GM23338 (cell line): ENCODE data around the gene FLNB. TPM values are rescaled to one million over a fixed set of nuclear protein-coding genes. Genes with fewer than 3 reads are reported as not detected.

ENCODE experiments used
- ATAC-seq: fragments of 200-7000 bp; cut with Tn5 transposase; 3 replicates; pipeline ENCODE4 v1.9.1; 2020
- DNase-seq: peaks from one replicate; pipeline ENCODE4 v3.0.0-alpha.2; 2015; ENCODE audit warnings: low spot score
- H2AFZ ChIP-seq: fragments of 200-600 bp; sonication (generic); 2 replicates; pipeline ENCODE4 v1.8.0; 2016; ENCODE audit warnings: antibody characterized with exemption, mild to moderate bottlenecking, moderate library complexity
- H3F3A ChIP-seq: fragments of 200-600 bp; sonication (generic); replicated peaks from 2 replicates; pipeline ENCODE4 v1.8.0; 2017; ENCODE audit warnings: antibody characterized with exemption, mixed run types, low read depth
- H3K27ac ChIP-seq: fragments of 200-600 bp; sonication (generic); 2 replicates; pipeline ENCODE4 v1.6.1; 2016; ENCODE audit warnings: low read depth
- H3K27me3 ChIP-seq: fragments of 200-600 bp; sonication (generic); 2 replicates; pipeline ENCODE4 v1.8.0; 2016; ENCODE audit warnings: mild to moderate bottlenecking, mixed run types, moderate library complexity; ENCODE audit not compliant: insufficient read depth
- H3K36me3 ChIP-seq: fragments of 200-600 bp; sonication (generic); 2 replicates; pipeline ENCODE4 v1.8.0; 2016; ENCODE audit warnings: mild to moderate bottlenecking; ENCODE audit not compliant: insufficient read depth
- H3K4me1 ChIP-seq: fragments of 200-600 bp; sonication (generic); 2 replicates; pipeline ENCODE4 v1.8.0; 2016; ENCODE audit warnings: mild to moderate bottlenecking, moderate library complexity; ENCODE audit not compliant: insufficient read depth
- H3K4me2 ChIP-seq: fragments of 200-600 bp; sonication (generic); 2 replicates; pipeline ENCODE4 v1.7.1; 2017; ENCODE audit warnings: mixed run types
- H3K4me3 ChIP-seq: fragments of 200-600 bp; sonication (generic); 2 replicates; pipeline ENCODE4 v1.6.1; 2016; ENCODE audit warnings: mixed run types
- H3K79me2 ChIP-seq: fragments of 200-600 bp; sonication (generic); replicated peaks from 2 replicates; pipeline ENCODE4 v1.8.0; 2017; ENCODE audit warnings: mild to moderate bottlenecking; ENCODE audit not compliant: insufficient read depth
- H3K9me2 ChIP-seq: fragments of 200-600 bp; sonication (generic); 2 replicates; pipeline ENCODE4 v1.8.0; 2017; ENCODE audit not compliant: insufficient read depth
- H4K20me1 ChIP-seq: fragments of 200-600 bp; sonication (generic); replicated peaks from 2 replicates; pipeline ENCODE4 v1.8.0; 2017; ENCODE audit warnings: mild to moderate bottlenecking; ENCODE audit not compliant: insufficient read depth
- H3K27ac Mint-ChIP-seq: 2 replicates; pipeline ENCODE4 v1.8.0; 2020; ENCODE audit warnings: inconsistent platforms, mild to moderate bottlenecking, moderate library complexity, mixed read lengths
- H3K27me3 Mint-ChIP-seq: 3 replicates; pipeline ENCODE4 v1.8.0; 2022; ENCODE audit warnings: low read depth, mild to moderate bottlenecking, moderate library complexity, mixed read lengths, inconsistent platforms; ENCODE audit not compliant: insufficient read depth, poor library complexity
- H3K36me3 Mint-ChIP-seq: 3 replicates; pipeline ENCODE4 v1.8.0; 2021; ENCODE audit warnings: low read depth, mild to moderate bottlenecking, inconsistent platforms, moderate library complexity, mixed read lengths
- H3K4me1 Mint-ChIP-seq: 3 replicates; pipeline ENCODE4 v1.8.0; 2020; ENCODE audit warnings: mild to moderate bottlenecking, inconsistent platforms, mixed read lengths
- H3K4me3 Mint-ChIP-seq: 3 replicates; pipeline ENCODE4 v1.8.0; 2021; ENCODE audit warnings: moderate library complexity, mild to moderate bottlenecking, inconsistent platforms, mixed read lengths
- H3K9me3 Mint-ChIP-seq: 3 replicates; pipeline ENCODE4 v1.8.0; 2020; ENCODE audit warnings: moderate library complexity, mild to moderate bottlenecking, inconsistent platforms, mixed read lengths
- CREB1 ChIP-seq: fragments of 250-450 bp; sonication (Bioruptor Pico); IDR thresholded peaks from 2 replicates; pipeline ENCODE4 v1.5.0; 2020; ENCODE audit warnings: low read depth, mild to moderate bottlenecking, moderate library complexity
- EZH2phosphoT487 ChIP-seq: fragments of 200-600 bp; sonication (generic); IDR thresholded peaks from one replicate; pipeline ENCODE4 v1.8.1; 2018; ENCODE audit warnings: antibody characterized with exemption; ENCODE audit not compliant: unreplicated experiment
- REST ChIP-seq: IDR thresholded peaks from one replicate; pipeline ENCODE4 v1.6.1; 2018; ENCODE audit warnings: antibody characterized with exemption; ENCODE audit not compliant: unreplicated experiment
- ZNF114 ChIP-seq: fragments of 250-450 bp; sonication (Bioruptor Pico); IDR thresholded peaks from 2 replicates; pipeline ENCODE4 v1.5.0; 2020; ENCODE audit warnings: mild to moderate bottlenecking, moderate library complexity
- ZNF331 ChIP-seq: fragments of 250-450 bp; sonication (Bioruptor Pico); IDR thresholded peaks from 2 replicates; pipeline ENCODE4 v1.5.0; 2020; ENCODE audit warnings: low read depth, mild to moderate bottlenecking, moderate library complexity
- polyA plus RNA-seq: library from polyadenylated mRNA; unstranded; fragments of >200 nt; fragmentation: Nextera tagmentation; extraction: Ambion mirVana; gene quantifications from 2 replicates; pipeline ENCODE4 v1.2.1, GENCODE V29; 2016
- total RNA-seq: library from RNA; depleted of rRNA; stranded (reverse); fragments of >200 nt; shearing (Covaris generic); gene quantifications from 2 replicates; pipeline ENCODE4 v1.2.3, GENCODE V29; 2014
- TF ChIP-seq, protein P1 (sequence below), 2 experiments: fragments of 200-600 bp in 1 of 2; sonication (generic) in 1 of 2; conservative IDR thresholded peaks; 2 replicates each; pipeline versions ENCODE4 v1.5.1 to v1.6.1; 2016 to 2017; ENCODE audit warnings: antibody characterized with exemption in 2 of 2, low read depth in 2 of 2, mild to moderate bottlenecking in 2 of 2, moderate library complexity in 1 of 2

The FLNB gene
- total and polyA plus RNA-seq, 2 experiments from 2014 or later = 39.7 to 179 TPM

GRCh38 chr3:57961177-57961827 lies 46.9 kb upstream of the FLNB start:
- Histone ChIP-seq H3K9me2 (no peaks in the 10 kb centered on the region), H3K4me3 (no peak overlapping the region), H3K4me1 (peaks cover 9% of the 10 kb centered on the region; the same call in 1 of the 2 replicates), H3K36me3 (no peaks in the 10 kb centered on the region), H4K20me1 (no peaks in the 10 kb centered on the region), H3K27me3 (no peaks in the 10 kb centered on the region), H2AFZ (peak overlapping the region; percentile 59; the same call in 1 of the 2 replicates), H3K79me2 (no peaks in the 10 kb centered on the region), H3K27ac (no peak overlapping the region), H3F3A (0 out of 2 replicates have a peak, but pooled peaks cover 2% of the 10 kb centered on the region), H3K4me2 (no peak overlapping the region)
- Mint-ChIP-seq H3K27me3 (peaks cover 10% of the 10 kb centered on the region), H3K27ac (no peak overlapping the region), H3K4me1 (peaks cover 8% of the 10 kb centered on the region), H3K36me3 (no peaks in the 10 kb centered on the region), H3K9me3 (no peaks in the 10 kb centered on the region), H3K4me3 (no peak overlapping the region)
- ATAC-seq = no peak
- no peak for TF ChIP-seq EZH2phosphoT487
- TF ChIP-seq CREB1 (CRISPR knock-in tag) = no peak
- TF ChIP-seq ZNF331 (CRISPR knock-in tag) = no peak
- no peak for TF ChIP-seq ZNF114 (CRISPR knock-in tag)
- no peak for DNase-seq

DNA sequence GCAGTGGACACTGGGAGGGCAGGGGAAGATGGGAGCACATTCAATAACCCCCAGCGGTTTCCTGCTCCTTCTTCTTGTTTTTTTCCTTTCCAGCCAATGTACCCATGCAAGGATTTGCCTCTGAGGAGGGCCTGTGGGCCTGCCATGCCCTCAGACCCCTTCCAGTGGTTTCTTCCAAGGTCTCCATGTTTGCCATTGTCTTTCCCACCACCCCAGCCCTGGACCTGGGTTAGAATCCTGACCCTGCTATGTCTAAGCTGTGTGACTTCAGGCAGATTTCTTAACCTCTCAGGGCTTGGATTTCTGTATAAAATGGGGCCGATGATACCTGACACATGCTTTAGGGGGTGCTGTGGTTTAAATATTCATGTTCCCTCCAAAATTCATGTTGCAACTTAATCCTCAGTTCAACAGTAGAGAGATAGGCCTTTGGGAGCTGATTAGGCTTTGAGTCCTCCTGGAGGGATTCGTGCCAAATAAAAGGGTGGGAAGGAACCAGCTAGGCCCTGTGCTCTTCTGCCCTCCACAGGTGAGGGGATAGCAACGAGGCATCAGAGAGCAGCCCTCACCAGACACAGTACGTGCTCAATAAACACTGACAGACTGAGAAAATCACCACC lies 46.3 kb upstream of the FLNB start:
- 0 out of 2 replicates have a peak, but pooled peaks cover 2% of the 10 kb centered on the region for H3F3A ChIP-seq
- peak; percentile 74 for ATAC-seq
- no peaks in the 10 kb centered on the region for H3K27me3 ChIP-seq
- H3K4me1 ChIP-seq = peaks cover 9% of the 10 kb centered on the region; the same call in 1 of the 2 replicates
- no peak for TF ChIP-seq REST
- TF ChIP-seq, protein P1, sequence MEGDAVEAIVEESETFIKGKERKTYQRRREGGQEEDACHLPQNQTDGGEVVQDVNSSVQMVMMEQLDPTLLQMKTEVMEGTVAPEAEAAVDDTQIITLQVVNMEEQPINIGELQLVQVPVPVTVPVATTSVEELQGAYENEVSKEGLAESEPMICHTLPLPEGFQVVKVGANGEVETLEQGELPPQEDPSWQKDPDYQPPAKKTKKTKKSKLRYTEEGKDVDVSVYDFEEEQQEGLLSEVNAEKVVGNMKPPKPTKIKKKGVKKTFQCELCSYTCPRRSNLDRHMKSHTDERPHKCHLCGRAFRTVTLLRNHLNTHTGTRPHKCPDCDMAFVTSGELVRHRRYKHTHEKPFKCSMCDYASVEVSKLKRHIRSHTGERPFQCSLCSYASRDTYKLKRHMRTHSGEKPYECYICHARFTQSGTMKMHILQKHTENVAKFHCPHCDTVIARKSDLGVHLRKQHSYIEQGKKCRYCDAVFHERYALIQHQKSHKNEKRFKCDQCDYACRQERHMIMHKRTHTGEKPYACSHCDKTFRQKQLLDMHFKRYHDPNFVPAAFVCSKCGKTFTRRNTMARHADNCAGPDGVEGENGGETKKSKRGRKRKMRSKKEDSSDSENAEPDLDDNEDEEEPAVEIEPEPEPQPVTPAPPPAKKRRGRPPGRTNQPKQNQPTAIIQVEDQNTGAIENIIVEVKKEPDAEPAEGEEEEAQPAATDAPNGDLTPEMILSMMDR (conservative IDR thresholded peaks at IDR 0.05; ENCODE audit: low read depth in 2 of 2) = peak; percentile 59 to 72
- H2AFZ ChIP-seq = 0 out of 2 replicates have a peak overlapping the region, but pooled peaks have one; percentile 59
- Mint-ChIP-seq H3K4me1 (peaks cover 8% of the 10 kb centered on the region), H3K27me3 (peaks cover 8% of the 10 kb centered on the region), H3K36me3 (no peaks in the 10 kb centered on the region), H3K4me3 (no peak overlapping the region), H3K9me3 (no peaks in the 10 kb centered on the region), H3K27ac (no peak overlapping the region)
- H3K4me3 ChIP-seq = no peak overlapping the region
- H3K27ac ChIP-seq = no peak overlapping the region
- no peaks in the 10 kb centered on the region for H4K20me1 ChIP-seq
- H3K79me2 ChIP-seq = no peaks in the 10 kb centered on the region
- H3K9me2 ChIP-seq = no peaks in the 10 kb centered on the region
- DNase-seq = peak; percentile 73
- H3K36me3 ChIP-seq = no peaks in the 10 kb centered on the region
- no peak overlapping the region for H3K4me2 ChIP-seq
